Mesenchymal stem cell (in vitro differentiated cells and primary cell): ENCODE measurements around the gene C16orf95.
"Not testable (repeated sequence)": the region's sequence is repeated elsewhere in the genome, so short reads cannot be mapped to it uniquely, and the experiment has no call there.

ENCODE experiments used
- DNase-seq: peaks from one replicate; pipeline ENCODE4 v3.0.0-alpha.2; 2013
- H2AFZ ChIP-seq: one replicate; pipeline ENCODE4 v1.6.1; 2013; ENCODE audit warnings: low read depth, mild to moderate bottlenecking, control low read depth, inconsistent platforms, low read length, moderate library complexity
- H2AK5ac ChIP-seq: 2 replicates; pipeline ENCODE4 v1.6.1; 2013; ENCODE audit warnings: low read length, moderate library complexity, mild to moderate bottlenecking, inconsistent platforms; ENCODE audit not compliant: severe bottlenecking
- H2BK120ac ChIP-seq: one replicate; pipeline ENCODE4 v1.6.1; 2013; ENCODE audit warnings: low read depth, mild to moderate bottlenecking, inconsistent platforms, low read length, moderate library complexity
- H2BK12ac ChIP-seq, 2 experiments: one replicate each; pipeline ENCODE4 v1.6.1; 2013; ENCODE audit warnings: inconsistent platforms in 2 of 2, low read length in 2 of 2, mild to moderate bottlenecking in 2 of 2, moderate library complexity in 2 of 2, control low read depth in 1 of 2
- H2BK15ac ChIP-seq: one replicate; pipeline ENCODE4 v1.6.1; 2013; ENCODE audit warnings: mild to moderate bottlenecking, low read depth, inconsistent platforms; ENCODE audit not compliant: poor library complexity, severe bottlenecking
- H2BK5ac ChIP-seq: 2 replicates; pipeline ENCODE4 v1.6.1; 2013; ENCODE audit warnings: low read depth, mild to moderate bottlenecking, low read length, control low read depth, inconsistent platforms; ENCODE audit not compliant: poor library complexity, severe bottlenecking
- H3K14ac ChIP-seq, 2 experiments: one replicate each; pipeline ENCODE4 v1.6.1; 2013; ENCODE audit warnings: inconsistent platforms in 2 of 2, low read length in 2 of 2, control low read depth in 1 of 2, mild to moderate bottlenecking in 1 of 2, moderate library complexity in 1 of 2
- H3K18ac ChIP-seq, 2 experiments: one replicate each; pipeline ENCODE4 v1.6.1; 2013; ENCODE audit warnings: inconsistent platforms in 2 of 2, low read length in 2 of 2, control low read depth in 1 of 2, low read depth in 1 of 2, mild to moderate bottlenecking in 1 of 2
- H3K23ac ChIP-seq, 2 experiments: one replicate each; pipeline ENCODE4 v1.6.1; 2013; ENCODE audit warnings: inconsistent platforms in 2 of 2, low read length in 2 of 2, mild to moderate bottlenecking in 2 of 2, moderate library complexity in 2 of 2, control low read depth in 1 of 2
- H3K27ac ChIP-seq: 2 replicates; pipeline ENCODE4 v1.5.1; 2013; ENCODE audit warnings: mild to moderate bottlenecking, moderate library complexity, low read length, control low read depth, inconsistent platforms; ENCODE audit not compliant: poor library complexity, severe bottlenecking
- H3K27me3 ChIP-seq, 2 experiments: 2 replicates each; pipeline versions ENCODE4 v1.6.1 to v1.7.0; 2013; ENCODE audit warnings: low read length in 2 of 2, mild to moderate bottlenecking in 2 of 2, moderate library complexity in 2 of 2, control low read depth in 1 of 2, inconsistent platforms in 1 of 2; ENCODE audit not compliant: control insufficient read depth in 1 of 2, insufficient read depth in 1 of 2
- H3K36me3 ChIP-seq, 2 experiments: 2 replicates each; pipeline versions ENCODE4 v1.6.1 to v1.7.0; 2013; ENCODE audit warnings: low read length in 2 of 2, control low read depth in 1 of 2, inconsistent platforms in 1 of 2, low read depth in 1 of 2, mild to moderate bottlenecking in 1 of 2; ENCODE audit not compliant: insufficient read depth in 2 of 2, control insufficient read depth in 1 of 2
- H3K4ac ChIP-seq, 2 experiments: one replicate each; pipeline ENCODE4 v1.6.1; 2013; ENCODE audit warnings: inconsistent platforms in 2 of 2, low read length in 2 of 2, mild to moderate bottlenecking in 2 of 2, moderate library complexity in 2 of 2, control low read depth in 1 of 2, low read depth in 1 of 2
- H3K4me1 ChIP-seq: 2 replicates; pipeline ENCODE4 v1.6.1; 2013; ENCODE audit warnings: low read depth, low read length, control low read depth; ENCODE audit not compliant: control insufficient read depth, insufficient read depth
- H3K4me2 ChIP-seq: 2 replicates; pipeline ENCODE4 v1.6.1; 2013; ENCODE audit warnings: low read length, mild to moderate bottlenecking, inconsistent platforms; ENCODE audit not compliant: poor library complexity, severe bottlenecking
- H3K4me3 ChIP-seq, 2 experiments: 2 replicates each; pipeline versions ENCODE4 v1.5.1 to v1.7.0; 2013; ENCODE audit warnings: low read length in 2 of 2, mild to moderate bottlenecking in 2 of 2, control low read depth in 1 of 2, low read depth in 1 of 2; ENCODE audit not compliant: insufficient read depth in 1 of 2
- H3K79me1 ChIP-seq: replicated peaks from 2 replicates; pipeline ENCODE4 v1.6.1; 2013; ENCODE audit warnings: mild to moderate bottlenecking, control low read depth, low read length, inconsistent platforms; ENCODE audit not compliant: poor library complexity, severe bottlenecking
- H3K9ac ChIP-seq: 2 replicates; pipeline ENCODE4 v1.7.0; 2013; ENCODE audit warnings: mild to moderate bottlenecking, low read length, moderate library complexity
- H3K9me3 ChIP-seq: 2 replicates; pipeline ENCODE4 v1.7.0; 2013; ENCODE audit warnings: mild to moderate bottlenecking, low read length; ENCODE audit not compliant: control insufficient read depth
- H4K8ac ChIP-seq: one replicate; pipeline ENCODE4 v1.6.1; 2013; ENCODE audit warnings: inconsistent platforms, mild to moderate bottlenecking, low read length, moderate library complexity
- H4K91ac ChIP-seq: one replicate; pipeline ENCODE4 v1.6.1; 2013; ENCODE audit warnings: mild to moderate bottlenecking, low read length, inconsistent platforms
- WGBS: methylation state at CpG from one replicate; pipeline ENCODE4 v1.1.7; 2013; ENCODE audit warnings: mixed read lengths; 5-methylcytosine and 5-hydroxymethylcytosine counted together

Gene C16orf95

GRCh38 chr16:87258653-87259052, 58.5 kb downstream of the C16orf95 start:
- H3K4ac ChIP-seq, H3K36me3 ChIP-seq, H4K91ac ChIP-seq, H2BK15ac ChIP-seq, H3K27me3 ChIP-seq, H3K9me3 ChIP-seq, H3K27ac ChIP-seq, H3K4me3 ChIP-seq, H3K23ac ChIP-seq, DNase-seq, H3K14ac ChIP-seq, H3K4me1 ChIP-seq, H2AK5ac ChIP-seq, H2BK5ac ChIP-seq, H3K79me1 ChIP-seq, H3K18ac ChIP-seq, H4K8ac ChIP-seq, H3K4me2 ChIP-seq, H2AFZ ChIP-seq, H2BK12ac ChIP-seq, H2BK120ac ChIP-seq, H3K9ac ChIP-seq: not testable (repeated sequence)
- WGBS, result 100% methylated on average over 2 of the region's 3 CpGs

- Histone ChIP-seq H3K36me3 (no peaks in the 10 kb centered on the region), H4K8ac (no peak overlapping the region), H2AFZ (no peak overlapping the region), H2BK120ac (no peak overlapping the region), H4K91ac (no peak overlapping the region), H3K4me2 (no peak overlapping the region), H3K9ac (no peak overlapping the region), H3K4ac (no peak overlapping the region), H2AK5ac (no peak overlapping the region), H3K23ac (no peak overlapping the region), H3K18ac (no peak overlapping the region), H3K4me1 (no peaks in the 10 kb centered on the region), H3K14ac (no peak overlapping the region), H3K79me1 (no peaks in the 10 kb centered on the region), H3K9me3 (peaks cover 1% of the 10 kb centered on the region), H2BK5ac (no peak overlapping the region), H3K4me3 (no peak overlapping the region), H3K27me3 (peaks cover 7 to 9% of the 10 kb centered on the region in 2 experiments), H3K27ac (no peak overlapping the region), H2BK12ac (no peak overlapping the region), H2BK15ac (no peak overlapping the region)
- DNase-seq, result no peak
- WGBS, result 89% methylated on average over 11 of the region's 13 CpGs
These were observed 61.3 kb downstream of the C16orf95 start for GRCh38 chr16:87255866-87256265.

GRCh38 chr16:87254734-87255133, 62.5 kb downstream of the C16orf95 start:
- no peak overlapping the region for H3K4me3 ChIP-seq
- no peak for DNase-seq
- H3K9ac ChIP-seq, result no peak overlapping the region
- H2BK5ac ChIP-seq, result no peak overlapping the region
- H3K36me3 ChIP-seq, result no peaks in the 10 kb centered on the region
- peaks cover 7 to 9% of the 10 kb centered on the region in 2 experiments for H3K27me3 ChIP-seq
- no peaks in the 10 kb centered on the region for H3K79me1 ChIP-seq
- no peak overlapping the region for H2AK5ac ChIP-seq
- no peak overlapping the region for H4K91ac ChIP-seq
- no peak overlapping the region for H2BK12ac ChIP-seq
- WGBS, result 90% methylated on average over 9 of the region's 9 CpGs
- H3K18ac ChIP-seq, result no peak overlapping the region
- H3K4me2 ChIP-seq, result no peak overlapping the region
- H3K4ac ChIP-seq, result no peak overlapping the region
- no peak overlapping the region for H3K14ac ChIP-seq
- H3K27ac ChIP-seq, result no peak overlapping the region
- no peaks in the 10 kb centered on the region for H3K9me3 ChIP-seq
- H4K8ac ChIP-seq, result no peak overlapping the region
- no peak overlapping the region for H3K23ac ChIP-seq
- no peak overlapping the region for H2AFZ ChIP-seq
- no peak overlapping the region for H2BK120ac ChIP-seq
- no peak overlapping the region for H2BK15ac ChIP-seq
- no peaks in the 10 kb centered on the region for H3K4me1 ChIP-seq

- Histone ChIP-seq H3K18ac (no peak overlapping the region), H3K36me3 (no peaks in the 10 kb centered on the region), H4K8ac (no peak overlapping the region), H4K91ac (no peak overlapping the region), H2BK120ac (no peak overlapping the region), H3K4me3 (no peak overlapping the region), H2BK12ac (no peak overlapping the region), H2BK5ac (no peak overlapping the region), H3K14ac (no peak overlapping the region), H2AK5ac (no peak overlapping the region), H3K4me1 (no peaks in the 10 kb centered on the region), H2BK15ac (no peak overlapping the region), H3K27ac (no peak overlapping the region), H3K4ac (no peak overlapping the region), H3K27me3 (peaks cover 7 to 13% of the 10 kb centered on the region in 2 experiments), H3K4me2 (no peak overlapping the region), H3K79me1 (no peaks in the 10 kb centered on the region), H3K9me3 (no peaks in the 10 kb centered on the region), H2AFZ (no peak overlapping the region), H3K23ac (no peak overlapping the region), H3K9ac (no peak overlapping the region)
- no peak for DNase-seq
- WGBS, result 94% methylated on average over 10 of the region's 10 CpGs
These were observed 62.9 kb downstream of the C16orf95 start for GRCh38 chr16:87254296-87254695.
